Natural killer cell (primary cell): ENCODE results near the gene TP53RK. TPM values are rescaled to one million over a fixed set of nuclear protein-coding genes. Genes with fewer than 3 reads are reported as not detected.

Source experiments
- ATAC-seq, 3 donors: fragments of 150-1000 bp in 2 of 3; fragments of 200-7000 bp in 1 of 3; cut with Tn5 transposase; 1 replicate in 1 of 3; 2 replicates in 2 of 3; pipeline ENCODE4 v1.10.0; 2021; ENCODE audit warnings: mild to moderate bottlenecking in 2 of 3, moderate library complexity in 2 of 3
- DNase-seq, 2 donors: peaks; one replicate each; pipeline versions ENCODE4 v3.0.0 to v3.0.0-alpha.2; 2013 to 2021; ENCODE audit warnings: mixed read lengths in 1 of 2
- H3K27ac ChIP-seq: one replicate; pipeline ENCODE4 v1.5.1; 2013; ENCODE audit warnings: mild to moderate bottlenecking, low read length
- H3K27me3 ChIP-seq: one replicate; pipeline ENCODE4 v1.6.1; 2013; ENCODE audit warnings: low read length; ENCODE audit not compliant: control insufficient read depth, insufficient read depth
- H3K36me3 ChIP-seq: one replicate; pipeline ENCODE4 v1.6.1; 2013; ENCODE audit warnings: low read length; ENCODE audit not compliant: control insufficient read depth, insufficient read depth
- H3K4me1 ChIP-seq: one replicate; pipeline ENCODE4 v1.6.1; 2013; ENCODE audit warnings: low read length; ENCODE audit not compliant: control insufficient read depth, insufficient read depth
- H3K4me3 ChIP-seq: one replicate; pipeline ENCODE4 v1.5.1; 2013; ENCODE audit warnings: low read length
- H3K9me3 ChIP-seq: one replicate; pipeline ENCODE4 v1.6.1; 2013; ENCODE audit warnings: low read length; ENCODE audit not compliant: control insufficient read depth, insufficient read depth
- H3K27ac Mint-ChIP-seq, 2 donors: one replicate each; pipeline ENCODE4 v1.8.0; 2022; ENCODE audit warnings: mild to moderate bottlenecking in 2 of 2, mixed read lengths in 2 of 2, moderate library complexity in 1 of 2
- H3K27me3 Mint-ChIP-seq, 2 donors: one replicate each; pipeline ENCODE4 v1.8.0; 2022; ENCODE audit warnings: low read depth in 2 of 2, mixed read lengths in 2 of 2
- H3K36me3 Mint-ChIP-seq: one replicate; pipeline ENCODE4 v1.8.0; 2022; ENCODE audit warnings: mixed read lengths
- H3K4me1 Mint-ChIP-seq, 2 donors: one replicate each; pipeline ENCODE4 v1.8.0; 2022; ENCODE audit warnings: mixed read lengths in 2 of 2
- H3K4me3 Mint-ChIP-seq: one replicate; pipeline ENCODE4 v1.8.0; 2022; ENCODE audit warnings: mild to moderate bottlenecking, moderate library complexity, mixed read lengths
- H3K9me3 Mint-ChIP-seq, 2 donors: one replicate each; pipeline ENCODE4 v1.8.0; 2022; ENCODE audit warnings: mixed read lengths in 2 of 2
- WGBS: methylation state at CpG from one replicate; pipeline ENCODE4 v1.1.7; 2013; ENCODE audit warnings: missing lambda C conversion rate; ENCODE audit not compliant: insufficient coverage; 5-methylcytosine and 5-hydroxymethylcytosine counted together
- intact Hi-C: fragments of 100-400 bp; cut with micrococcal nuclease; formaldehyde crosslinking; loops from one replicate; pipeline ENCODE4 v1.14.2; 2022
- total RNA-seq, 4 donors: library from RNA; stranded (reverse); fragments of 120-200 nt in 1 of 4; gene quantifications; one replicate each; pipeline versions ENCODE4 v1.2.3 to v1.2.4, GENCODE V29; 2013 to 2022
- TF ChIP-seq, protein P1 (sequence below): fragments of 200-600 bp; IDR thresholded peaks from one replicate; pipeline ENCODE4 v1.8.0; 2022; ENCODE audit warnings: antibody characterized with exemption

TP53RK gene
- total RNA-seq, 3 donors from 2014 or later (not counting 1 experiment from before 2014, with no cell fraction given) = 5.0 to 10.4 (median 7.8) TPM

DNA sequence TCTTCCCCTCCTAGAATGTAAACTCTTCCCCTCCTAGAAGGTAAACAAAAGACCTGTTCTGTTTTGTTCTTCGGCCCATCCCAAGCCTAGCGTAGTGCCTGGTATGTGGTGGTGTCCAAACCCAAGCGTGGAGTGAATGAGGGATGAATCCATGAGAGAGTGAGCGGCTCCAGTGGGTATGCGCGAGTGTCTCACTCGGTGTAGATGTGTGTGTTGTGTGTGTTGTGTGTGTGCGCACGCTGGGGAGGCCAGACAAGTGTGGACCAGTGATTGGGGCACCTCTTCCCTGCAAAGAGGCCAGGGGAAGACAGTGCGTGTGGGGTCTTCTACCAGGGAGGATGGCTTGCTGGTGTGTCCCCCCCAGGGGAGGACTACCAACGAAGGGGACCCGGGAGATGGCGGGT lies 19.8 kb upstream of the TP53RK start:
- no peak for DNase-seq
- no peaks in the 10 kb centered on the region for H3K9me3 ChIP-seq
- H3K36me3 ChIP-seq = no peaks in the 10 kb centered on the region
- no peak overlapping the region for H3K27ac ChIP-seq
- Mint-ChIP-seq H3K36me3 (no peaks in the 10 kb centered on the region), H3K9me3 (no peaks in the 10 kb centered on the region), H3K27ac (peak overlapping the region; percentile 25 to 82), H3K4me1 (peaks cover 14 to 17% of the 10 kb centered on the region in 2 donors), H3K27me3 (peaks cover 20 to 24% of the 10 kb centered on the region in 2 donors), H3K4me3 (peak overlapping the region; percentile 91)
- 74% methylated on average over 13 of the region's 13 CpGs for WGBS
- H3K4me3 ChIP-seq = no peak overlapping the region
- TF ChIP-seq, protein P1, sequence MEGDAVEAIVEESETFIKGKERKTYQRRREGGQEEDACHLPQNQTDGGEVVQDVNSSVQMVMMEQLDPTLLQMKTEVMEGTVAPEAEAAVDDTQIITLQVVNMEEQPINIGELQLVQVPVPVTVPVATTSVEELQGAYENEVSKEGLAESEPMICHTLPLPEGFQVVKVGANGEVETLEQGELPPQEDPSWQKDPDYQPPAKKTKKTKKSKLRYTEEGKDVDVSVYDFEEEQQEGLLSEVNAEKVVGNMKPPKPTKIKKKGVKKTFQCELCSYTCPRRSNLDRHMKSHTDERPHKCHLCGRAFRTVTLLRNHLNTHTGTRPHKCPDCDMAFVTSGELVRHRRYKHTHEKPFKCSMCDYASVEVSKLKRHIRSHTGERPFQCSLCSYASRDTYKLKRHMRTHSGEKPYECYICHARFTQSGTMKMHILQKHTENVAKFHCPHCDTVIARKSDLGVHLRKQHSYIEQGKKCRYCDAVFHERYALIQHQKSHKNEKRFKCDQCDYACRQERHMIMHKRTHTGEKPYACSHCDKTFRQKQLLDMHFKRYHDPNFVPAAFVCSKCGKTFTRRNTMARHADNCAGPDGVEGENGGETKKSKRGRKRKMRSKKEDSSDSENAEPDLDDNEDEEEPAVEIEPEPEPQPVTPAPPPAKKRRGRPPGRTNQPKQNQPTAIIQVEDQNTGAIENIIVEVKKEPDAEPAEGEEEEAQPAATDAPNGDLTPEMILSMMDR = no peak
- no peaks in the 10 kb centered on the region for H3K27me3 ChIP-seq
- H3K4me1 ChIP-seq = peaks cover 8% of the 10 kb centered on the region
- intact Hi-C loops = no loop called here
- no peak for ATAC-seq

- Histone ChIP-seq H3K36me3 (no peaks in the 10 kb centered on the region), H3K27me3 (no peaks in the 10 kb centered on the region), H3K4me1 (peaks cover 8% of the 10 kb centered on the region), H3K27ac (no peak overlapping the region), H3K9me3 (no peaks in the 10 kb centered on the region), H3K4me3 (no peak overlapping the region)
- Mint-ChIP-seq H3K4me1 (peaks cover 14 to 17% of the 10 kb centered on the region in 2 donors), H3K9me3 (no peaks in the 10 kb centered on the region), H3K36me3 (no peaks in the 10 kb centered on the region), H3K4me3 (peak overlapping the region; percentile 91), H3K27me3 (peaks cover 22 to 30% of the 10 kb centered on the region in 2 donors), H3K27ac (no peak overlapping the region)
- 80% methylated on average over 8 of the region's 8 CpGs for WGBS
- DNase-seq (peak in 1 of 2 donors; percentile 26), ATAC-seq (no peak)
- intact Hi-C loops = no loop called here
- TF ChIP-seq, protein P1 = no peak
Measured at GRCh38 chr20:46708172-46708860, 19.1 kb upstream of the TP53RK start.

DNA sequence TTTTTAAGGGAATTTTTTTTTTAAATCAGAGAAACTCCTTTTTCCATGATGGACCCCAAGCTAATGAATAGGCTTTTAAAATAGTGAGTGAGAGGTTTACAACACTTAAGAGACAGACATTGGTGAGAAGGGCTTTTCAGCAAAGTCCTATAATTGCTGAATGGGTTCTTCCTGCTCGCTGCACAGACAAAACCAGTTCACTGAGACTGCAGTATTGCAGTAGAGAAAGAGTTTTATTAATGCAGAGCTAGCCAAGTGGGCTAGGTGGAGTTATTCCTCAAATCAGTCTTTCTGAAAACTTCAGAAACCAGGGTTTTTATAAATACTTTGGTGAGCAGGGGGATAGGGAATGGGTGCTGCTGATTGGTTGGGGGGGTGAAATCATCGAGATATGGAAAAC lies 17.0 kb upstream of the TP53RK start:
- H3K27ac Mint-ChIP-seq = no peak overlapping the region

More for the DNA sequence above, 17.0 kb upstream of the TP53RK start:
- Histone ChIP-seq H3K36me3 (no peaks in the 10 kb centered on the region), H3K4me3 (no peak overlapping the region), H3K9me3 (no peaks in the 10 kb centered on the region), H3K27me3 (no peaks in the 10 kb centered on the region), H3K4me1 (peaks cover 8% of the 10 kb centered on the region), H3K27ac (no peak overlapping the region)
- intact Hi-C loops = no loop called here
- Mint-ChIP-seq H3K27me3 (peaks cover 22 to 33% of the 10 kb centered on the region in 2 donors), H3K4me3 (no peak overlapping the region), H3K9me3 (no peaks in the 10 kb centered on the region), H3K36me3 (no peaks in the 10 kb centered on the region), H3K4me1 (peaks cover 14 to 17% of the 10 kb centered on the region in 2 donors)
- TF ChIP-seq, protein P1 = no peak
- DNase-seq (no peak), ATAC-seq (no peak)
- 78% methylated on average over 2 of the region's 2 CpGs for WGBS
